Mesenchymal stem cell (in vitro differentiated cells and primary cell): ENCODE measurements around the gene MUC5B.

Source experiments
- DNase-seq: peaks from one replicate; pipeline ENCODE4 v3.0.0-alpha.2; 2013
- H2AFZ ChIP-seq: one replicate; pipeline ENCODE4 v1.6.1; 2013; ENCODE audit warnings: low read depth, mild to moderate bottlenecking, control low read depth, inconsistent platforms, low read length, moderate library complexity
- H2AK5ac ChIP-seq: 2 replicates; pipeline ENCODE4 v1.6.1; 2013; ENCODE audit warnings: low read length, moderate library complexity, mild to moderate bottlenecking, inconsistent platforms; ENCODE audit not compliant: severe bottlenecking
- H2BK120ac ChIP-seq: one replicate; pipeline ENCODE4 v1.6.1; 2013; ENCODE audit warnings: low read depth, mild to moderate bottlenecking, inconsistent platforms, low read length, moderate library complexity
- H2BK12ac ChIP-seq, 2 experiments: one replicate each; pipeline ENCODE4 v1.6.1; 2013; ENCODE audit warnings: inconsistent platforms in 2 of 2, low read length in 2 of 2, mild to moderate bottlenecking in 2 of 2, moderate library complexity in 2 of 2, control low read depth in 1 of 2
- H2BK15ac ChIP-seq: one replicate; pipeline ENCODE4 v1.6.1; 2013; ENCODE audit warnings: mild to moderate bottlenecking, low read depth, inconsistent platforms; ENCODE audit not compliant: poor library complexity, severe bottlenecking
- H2BK5ac ChIP-seq: 2 replicates; pipeline ENCODE4 v1.6.1; 2013; ENCODE audit warnings: low read depth, mild to moderate bottlenecking, low read length, control low read depth, inconsistent platforms; ENCODE audit not compliant: poor library complexity, severe bottlenecking
- H3K14ac ChIP-seq, 2 experiments: one replicate each; pipeline ENCODE4 v1.6.1; 2013; ENCODE audit warnings: inconsistent platforms in 2 of 2, low read length in 2 of 2, control low read depth in 1 of 2, mild to moderate bottlenecking in 1 of 2, moderate library complexity in 1 of 2
- H3K18ac ChIP-seq, 2 experiments: one replicate each; pipeline ENCODE4 v1.6.1; 2013; ENCODE audit warnings: inconsistent platforms in 2 of 2, low read length in 2 of 2, control low read depth in 1 of 2, low read depth in 1 of 2, mild to moderate bottlenecking in 1 of 2
- H3K23ac ChIP-seq, 2 experiments: one replicate each; pipeline ENCODE4 v1.6.1; 2013; ENCODE audit warnings: inconsistent platforms in 2 of 2, low read length in 2 of 2, mild to moderate bottlenecking in 2 of 2, moderate library complexity in 2 of 2, control low read depth in 1 of 2
- H3K27ac ChIP-seq: 2 replicates; pipeline ENCODE4 v1.5.1; 2013; ENCODE audit warnings: mild to moderate bottlenecking, moderate library complexity, low read length, control low read depth, inconsistent platforms; ENCODE audit not compliant: poor library complexity, severe bottlenecking
- H3K27me3 ChIP-seq, 2 experiments: 2 replicates each; pipeline versions ENCODE4 v1.6.1 to v1.7.0; 2013; ENCODE audit warnings: low read length in 2 of 2, mild to moderate bottlenecking in 2 of 2, moderate library complexity in 2 of 2, control low read depth in 1 of 2, inconsistent platforms in 1 of 2; ENCODE audit not compliant: control insufficient read depth in 1 of 2, insufficient read depth in 1 of 2
- H3K36me3 ChIP-seq, 2 experiments: 2 replicates each; pipeline versions ENCODE4 v1.6.1 to v1.7.0; 2013; ENCODE audit warnings: low read length in 2 of 2, control low read depth in 1 of 2, inconsistent platforms in 1 of 2, low read depth in 1 of 2, mild to moderate bottlenecking in 1 of 2; ENCODE audit not compliant: insufficient read depth in 2 of 2, control insufficient read depth in 1 of 2
- H3K4ac ChIP-seq, 2 experiments: one replicate each; pipeline ENCODE4 v1.6.1; 2013; ENCODE audit warnings: inconsistent platforms in 2 of 2, low read length in 2 of 2, mild to moderate bottlenecking in 2 of 2, moderate library complexity in 2 of 2, control low read depth in 1 of 2, low read depth in 1 of 2
- H3K4me1 ChIP-seq: 2 replicates; pipeline ENCODE4 v1.6.1; 2013; ENCODE audit warnings: low read depth, low read length, control low read depth; ENCODE audit not compliant: control insufficient read depth, insufficient read depth
- H3K4me2 ChIP-seq: 2 replicates; pipeline ENCODE4 v1.6.1; 2013; ENCODE audit warnings: low read length, mild to moderate bottlenecking, inconsistent platforms; ENCODE audit not compliant: poor library complexity, severe bottlenecking
- H3K4me3 ChIP-seq, 2 experiments: 2 replicates each; pipeline versions ENCODE4 v1.5.1 to v1.7.0; 2013; ENCODE audit warnings: low read length in 2 of 2, mild to moderate bottlenecking in 2 of 2, control low read depth in 1 of 2, low read depth in 1 of 2; ENCODE audit not compliant: insufficient read depth in 1 of 2
- H3K79me1 ChIP-seq: replicated peaks from 2 replicates; pipeline ENCODE4 v1.6.1; 2013; ENCODE audit warnings: mild to moderate bottlenecking, control low read depth, low read length, inconsistent platforms; ENCODE audit not compliant: poor library complexity, severe bottlenecking
- H3K9ac ChIP-seq: 2 replicates; pipeline ENCODE4 v1.7.0; 2013; ENCODE audit warnings: mild to moderate bottlenecking, low read length, moderate library complexity
- H3K9me3 ChIP-seq: 2 replicates; pipeline ENCODE4 v1.7.0; 2013; ENCODE audit warnings: mild to moderate bottlenecking, low read length; ENCODE audit not compliant: control insufficient read depth
- H4K8ac ChIP-seq: one replicate; pipeline ENCODE4 v1.6.1; 2013; ENCODE audit warnings: inconsistent platforms, mild to moderate bottlenecking, low read length, moderate library complexity
- H4K91ac ChIP-seq: one replicate; pipeline ENCODE4 v1.6.1; 2013; ENCODE audit warnings: mild to moderate bottlenecking, low read length, inconsistent platforms
- WGBS: methylation state at CpG from one replicate; pipeline ENCODE4 v1.1.7; 2013; ENCODE audit warnings: mixed read lengths; 5-methylcytosine and 5-hydroxymethylcytosine counted together

MUC5B gene

GRCh38 chr11:1178201-1178885 is 44.5 kb upstream of the MUC5B start:
- WGBS: 90% methylated on average over 31 of the region's 31 CpGs
- no peak overlapping the region for H3K4me2 ChIP-seq
- no peak overlapping the region for H2BK12ac ChIP-seq
- H2BK5ac ChIP-seq: no peak overlapping the region
- no peak overlapping the region for H3K18ac ChIP-seq
- peaks cover 0 to 3% of the 10 kb centered on the region in 2 experiments for H3K27me3 ChIP-seq
- H3K4ac ChIP-seq: no peak overlapping the region
- peaks cover 4% of the 10 kb centered on the region for H3K4me1 ChIP-seq
- no peak for DNase-seq
- H3K14ac ChIP-seq: no peak overlapping the region
- H3K9me3 ChIP-seq: no peaks in the 10 kb centered on the region
- H3K4me3 ChIP-seq: no peak overlapping the region
- H3K9ac ChIP-seq: no peak overlapping the region
- no peaks in the 10 kb centered on the region for H3K36me3 ChIP-seq
- H4K91ac ChIP-seq: no peak overlapping the region
- H4K8ac ChIP-seq: no peak overlapping the region
- H2AFZ ChIP-seq: no peak overlapping the region
- no peak overlapping the region for H2BK120ac ChIP-seq
- no peaks in the 10 kb centered on the region for H3K79me1 ChIP-seq
- no peak overlapping the region for H3K23ac ChIP-seq
- H2BK15ac ChIP-seq: no peak overlapping the region
- no peak overlapping the region for H2AK5ac ChIP-seq
- no peak overlapping the region for H3K27ac ChIP-seq

- H3K4me1 ChIP-seq: peaks cover 4% of the 10 kb centered on the region
- no peak overlapping the region for H3K4me2 ChIP-seq
- H3K9me3 ChIP-seq: no peaks in the 10 kb centered on the region
- H3K27me3 ChIP-seq: peaks cover 0 to 3% of the 10 kb centered on the region in 2 experiments
- no peak overlapping the region for H3K23ac ChIP-seq
- H3K79me1 ChIP-seq: no peaks in the 10 kb centered on the region
- H2AK5ac ChIP-seq: no peak overlapping the region
- H3K36me3 ChIP-seq: no peaks in the 10 kb centered on the region
- no peak overlapping the region for H3K4ac ChIP-seq
- no peak overlapping the region for H2BK15ac ChIP-seq
- no peak for DNase-seq
- no peak overlapping the region for H3K14ac ChIP-seq
- H4K8ac ChIP-seq: no peak overlapping the region
- no peak overlapping the region for H2AFZ ChIP-seq
- H4K91ac ChIP-seq: no peak overlapping the region
- no peak overlapping the region for H2BK12ac ChIP-seq
- no peak overlapping the region for H3K18ac ChIP-seq
- H3K27ac ChIP-seq: no peak overlapping the region
- H3K4me3 ChIP-seq: no peak overlapping the region
- 93% methylated on average over 29 of the region's 29 CpGs for WGBS
- no peak overlapping the region for H2BK5ac ChIP-seq
- no peak overlapping the region for H2BK120ac ChIP-seq
- no peak overlapping the region for H3K9ac ChIP-seq
These were observed 44.0 kb upstream of the MUC5B start for GRCh38 chr11:1178906-1179305.

- H2BK5ac ChIP-seq: no peak overlapping the region
- H3K4me3 ChIP-seq: no peak overlapping the region
- H4K91ac ChIP-seq: no peak overlapping the region
- WGBS: 88% methylated on average over 15 of the region's 17 CpGs
- H3K27ac ChIP-seq: no peak overlapping the region
- no peaks in the 10 kb centered on the region for H3K9me3 ChIP-seq
- no peak overlapping the region for H2BK15ac ChIP-seq
- H4K8ac ChIP-seq: no peak overlapping the region
- H3K14ac ChIP-seq: no peak overlapping the region
- peaks cover 4% of the 10 kb centered on the region for H3K4me1 ChIP-seq
- no peak overlapping the region for H2AK5ac ChIP-seq
- H3K79me1 ChIP-seq: no peaks in the 10 kb centered on the region
- H3K4me2 ChIP-seq: no peak overlapping the region
- no peak overlapping the region for H3K9ac ChIP-seq
- no peak for DNase-seq
- H3K36me3 ChIP-seq: no peaks in the 10 kb centered on the region
- H3K4ac ChIP-seq: no peak overlapping the region
- peaks cover 0 to 3% of the 10 kb centered on the region in 2 experiments for H3K27me3 ChIP-seq
- H2BK120ac ChIP-seq: no peak overlapping the region
- H3K23ac ChIP-seq: no peak overlapping the region
- no peak overlapping the region for H2BK12ac ChIP-seq
- H2AFZ ChIP-seq: no peak overlapping the region
- no peak overlapping the region for H3K18ac ChIP-seq
These were observed 43.2 kb upstream of the MUC5B start for GRCh38 chr11:1179641-1180040.

- no peak overlapping the region for H2AK5ac ChIP-seq
- H3K36me3 ChIP-seq: no peaks in the 10 kb centered on the region
- H3K4me2 ChIP-seq: no peak overlapping the region
- no peak overlapping the region for H2BK120ac ChIP-seq
- H3K4ac ChIP-seq: no peak overlapping the region
- peaks cover 4% of the 10 kb centered on the region for H3K4me1 ChIP-seq
- H3K14ac ChIP-seq: no peak overlapping the region
- H4K91ac ChIP-seq: no peak overlapping the region
- no peak overlapping the region for H3K27ac ChIP-seq
- no peak overlapping the region for H3K9ac ChIP-seq
- H2BK5ac ChIP-seq: no peak overlapping the region
- 75% methylated on average over 15 of the region's 15 CpGs for WGBS
- H4K8ac ChIP-seq: no peak overlapping the region
- no peak overlapping the region for H2BK15ac ChIP-seq
- no peak overlapping the region for H3K4me3 ChIP-seq
- H3K9me3 ChIP-seq: peaks cover 2% of the 10 kb centered on the region
- DNase-seq: no peak
- no peak overlapping the region for H2AFZ ChIP-seq
- H3K79me1 ChIP-seq: no peaks in the 10 kb centered on the region
- no peak overlapping the region for H2BK12ac ChIP-seq
- no peak overlapping the region for H3K23ac ChIP-seq
- H3K18ac ChIP-seq: no peak overlapping the region
- peaks cover 3 to 8% of the 10 kb centered on the region in 2 experiments for H3K27me3 ChIP-seq
These were observed 42.7 kb upstream of the MUC5B start for GRCh38 chr11:1180171-1180570.
